ENCODE results near the gene BBS12.
A peak's percentile ranks its signal among the peaks of the same experiment; 100 is the strongest.

The BBS12 gene

GRCh38 chr4:122716825-122717448 lies 15.6 kb upstream of the BBS12 start:
- peak; percentile 66 for DNase-seq

- DNase-seq: no peak
Observed at GRCh38 chr4:122718281-122718680, 14.2 kb upstream of the BBS12 start.

- DNase-seq: no peak
Observed at GRCh38 chr4:122722256-122722655, 10.2 kb upstream of the BBS12 start.

- no peak for DNase-seq
Observed at GRCh38 chr4:122728856-122729255, 3.6 kb upstream of the BBS12 start.

- no peak for DNase-seq
Observed at GRCh38 chr4:122731676-122732075, 828 bp upstream of the BBS12 start.

- DNase-seq: no peak
Observed at GRCh38 chr4:122733787-122734120, 1.2 kb downstream of the BBS12 start.

GRCh38 chr4:122739174-122739573 lies 6.7 kb downstream of the BBS12 start:
- DNase-seq: no peak

GRCh38 chr4:122742933-122743829 lies 10.7 kb downstream of the BBS12 start:
- DNase-seq: no peak

- no peak for DNase-seq
Observed at GRCh38 chr4:122744229-122744628, 11.7 kb downstream of the BBS12 start.

GRCh38 chr4:122746485-122746965 lies 14.0 kb downstream of the BBS12 start:
- DNase-seq: no peak

GRCh38 chr4:122747068-122747467 lies 14.6 kb downstream of the BBS12 start:
- no peak for DNase-seq

GRCh38 chr4:122747883-122748282 lies 15.4 kb downstream of the BBS12 start:
- no peak for DNase-seq

GRCh38 chr4:122749704-122750454 lies 17.4 kb downstream of the BBS12 start:
- DNase-seq: no peak

GRCh38 chr4:122755675-122756074 lies 23.2 kb downstream of the BBS12 start:
- DNase-seq: no peak

- no peak for DNase-seq
Observed at GRCh38 chr4:122758033-122758432, 25.5 kb downstream of the BBS12 start.

GRCh38 chr4:122759639-122760310 lies 27.3 kb downstream of the BBS12 start:
- DNase-seq: no peak

- no peak for DNase-seq
Observed at GRCh38 chr4:122762520-122762919, 30.0 kb downstream of the BBS12 start.

- no peak for DNase-seq
Observed at GRCh38 chr4:122762966-122763716, 30.6 kb downstream of the BBS12 start.

- DNase-seq: no peak
Observed at GRCh38 chr4:122764071-122764820, 31.7 kb downstream of the BBS12 start.

GRCh38 chr4:122764821-122765215 lies 32.3 kb downstream of the BBS12 start:
- no peak for DNase-seq

- no peak for DNase-seq
Observed at GRCh38 chr4:122765692-122766352, 33.3 kb downstream of the BBS12 start.

Measured in stimulated activated naive CD4-positive, alpha-beta T cell treated with Interleukin-2 at 50 U/mL for 16 hours (primary cell).